Myometrial cell (primary cell): ENCODE data around the gene MPC1L. TPM values are rescaled to one million over a fixed set of nuclear protein-coding genes. Genes with fewer than 3 reads are reported as not detected.

Experiments
- total RNA-seq: library from RNA; depleted of rRNA; stranded (reverse); fragments of >200 nt; gene quantifications from 2 replicates; pipeline ENCODE4 v1.2.3, GENCODE V29; 2015

The MPC1L gene
- not detected in 2 replicates for total RNA-seq

DNA sequence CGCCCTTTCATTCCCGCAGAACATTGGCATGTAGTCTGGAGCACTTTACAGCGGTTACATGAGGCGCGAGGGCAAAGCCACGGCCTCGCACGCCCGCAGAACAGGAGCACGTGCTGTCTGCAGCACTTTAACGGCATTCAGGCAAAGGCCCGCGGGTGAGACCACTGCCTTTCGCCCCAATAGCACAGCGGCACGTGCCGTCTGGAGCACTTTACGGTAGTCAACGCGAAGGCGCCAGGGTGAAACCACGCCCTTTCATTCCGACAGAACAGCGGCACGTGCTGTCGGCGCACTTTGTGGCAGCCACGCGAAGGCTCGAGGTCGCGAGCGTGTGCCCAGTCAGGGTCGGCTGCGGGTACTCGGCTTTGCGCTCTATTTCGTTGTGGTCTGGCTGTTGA, at the start of gene MPC1L:
Gene MPC1L, plus strand, starts transcription at position 290 of the 398 bp plus-strand sequence. CDS start 138 bp downstream, outside the sequence.

DNA sequence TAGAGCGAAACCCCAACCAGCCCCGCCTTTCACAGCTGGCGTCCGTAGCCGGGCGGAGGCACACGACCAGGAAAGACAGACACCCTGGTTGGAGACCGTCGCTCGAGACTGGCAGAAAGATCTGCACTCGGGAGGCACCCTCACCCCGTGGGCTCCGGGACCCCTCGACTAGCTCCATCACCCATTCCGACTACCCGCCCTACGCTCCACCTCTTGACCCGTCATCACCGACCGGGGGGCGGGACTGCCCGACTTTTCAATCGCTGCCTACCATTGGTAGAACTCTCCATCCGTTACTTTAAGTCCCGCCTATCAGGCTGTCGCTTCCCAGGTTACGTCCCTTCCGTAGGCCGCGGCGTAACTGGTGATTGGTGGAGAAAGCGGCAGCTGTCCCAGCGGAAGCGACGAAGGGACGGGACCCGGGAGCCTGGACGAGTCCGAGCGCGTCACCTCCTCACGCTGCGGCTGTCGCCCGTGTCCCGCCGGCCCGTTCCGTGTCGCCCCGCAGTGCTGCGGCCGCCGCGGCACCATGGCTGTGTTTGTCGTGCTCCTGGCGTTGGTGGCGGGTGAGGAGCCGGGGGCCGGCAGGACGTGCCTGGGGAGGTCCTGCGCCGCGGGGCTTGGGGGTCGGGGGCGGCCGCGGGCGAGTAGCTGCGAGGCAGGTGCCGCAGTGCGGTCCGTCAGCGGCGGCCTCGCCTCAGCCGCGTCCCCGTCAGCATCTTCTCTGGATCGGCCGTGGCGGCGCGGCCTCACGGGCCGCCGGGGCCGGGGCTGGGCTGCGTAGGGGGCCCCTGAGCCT, 42.5 kb upstream of the MPC1L start, which contains the start of gene ATP6AP2:
Gene ATP6AP2, plus strand, starts transcription at position 434 of the 799 bp plus-strand sequence. Its CDS starts 96 bp downstream, at position 530.

DNA sequence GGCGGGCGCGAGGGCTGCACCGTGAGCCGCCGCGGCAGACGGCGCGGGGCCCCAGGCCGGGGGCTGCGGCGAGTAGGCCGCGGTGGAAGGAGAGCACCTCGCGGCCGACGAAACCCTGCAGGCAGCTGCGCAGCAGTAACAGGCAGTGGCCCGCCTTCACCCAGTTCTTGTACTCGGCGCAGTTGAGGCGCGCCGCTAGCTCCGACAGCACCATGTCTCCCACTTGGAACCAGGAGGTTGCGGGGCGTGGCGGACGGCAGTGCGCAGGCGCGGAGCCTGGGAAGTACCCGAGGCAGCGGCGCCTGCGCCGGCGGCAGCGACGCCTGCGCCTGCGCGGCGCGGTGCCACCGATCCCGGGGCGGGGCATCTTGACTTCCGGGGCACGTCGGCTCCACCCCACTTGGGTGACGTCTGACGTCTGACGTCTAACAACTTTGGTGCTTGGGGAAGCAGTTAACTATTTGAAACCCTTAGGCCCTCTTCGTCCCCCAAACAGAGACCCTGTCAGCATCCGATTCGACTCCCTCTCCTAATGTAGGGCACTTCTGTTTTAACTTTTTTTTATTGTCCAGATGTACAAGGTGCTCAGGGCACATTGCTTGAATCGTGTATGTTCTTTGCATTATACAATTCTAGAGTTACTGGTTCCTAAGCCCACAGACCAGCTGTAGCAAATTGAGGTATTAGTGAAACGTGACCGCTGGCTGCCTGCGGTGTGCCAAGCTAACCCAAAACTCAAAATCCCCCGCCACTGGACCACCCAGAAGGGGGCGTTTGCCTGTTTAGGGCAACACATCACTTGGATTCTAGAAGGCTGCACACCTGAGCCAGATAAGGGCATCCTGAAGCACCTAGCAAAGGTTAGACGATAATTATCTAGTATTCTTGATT, 24.3 kb downstream of the MPC1L start, which contains the start of gene CXorf38:
Gene CXorf38, minus strand, starts transcription at position 255 of the 891 bp plus-strand sequence. Its CDS starts 41 bp downstream, at position 214.

Other genes with a start within 250 kb of the MPC1L start
- 175 and 202 TPM in 2 replicates for gene ATP6AP2, start 42.5 kb upstream of the MPC1L start, total RNA-seq
- gene CXorf38, start 24.1 kb downstream of the MPC1L start, total RNA-seq, result 19.0 and 21.3 TPM in 2 replicates
- 8.4 and 16.3 TPM in 2 replicates for gene MED14, start 112.1 kb downstream of the MPC1L start, total RNA-seq